ENCODE results near the gene NRXN3. TPM values are rescaled to one million over a fixed set of nuclear protein-coding genes. Genes with fewer than 3 reads are reported as not detected.

NRXN3 gene
- total and polyA plus RNA-seq, 8 donors = 0.53 to 2.5 (median 1.5) TPM

- Histone ChIP-seq H3K27me3 (no peaks in the 10 kb centered on the region), H3K36me3 (no peaks in the 10 kb centered on the region), H3K27ac (peak overlapping the region in 2 of 4 donors; percentile 2 to 28), H3K9me3 (no peaks in the 10 kb centered on the region), H3K4me3 (no peak overlapping the region), H3K4me1 (no peaks in the 10 kb centered on the region)
- no peak for ATAC-seq
- TF ChIP-seq CTCF (IDR thresholded peaks at IDR 0.05) = no peak
- intact Hi-C loops (cut with DNase I) = no loop called here
- 83 to 86% methylated on average over 16 of the region's 16 CpGs for WGBS, 2 donors
- no peak for DNase-seq
- FAIRE-seq = no peak
Measured at GRCh38 chr14:79528828-79529416, 1358.7 kb downstream of the NRXN3 start.

GRCh38 chr14:79530555-79530954 is 1360.4 kb downstream of the NRXN3 start:
- WGBS, 2 donors = 95 to 98% methylated on average over 1 of the region's 1 CpG
- no peak for ATAC-seq
- intact Hi-C loops (cut with DNase I) = no loop called here
- H3K4me1 ChIP-seq = peaks cover 0 to 12% (median 0%) of the 10 kb centered on the region in 3 donors
- H3K36me3 ChIP-seq = no peaks in the 10 kb centered on the region
- no peak overlapping the region for H3K4me3 ChIP-seq
- no peak for DNase-seq
- H3K27ac ChIP-seq = no peak overlapping the region
- no peak for TF ChIP-seq CTCF (IDR thresholded peaks at IDR 0.05)
- H3K27me3 ChIP-seq = no peaks in the 10 kb centered on the region
- H3K9me3 ChIP-seq = no peaks in the 10 kb centered on the region
- no peak for FAIRE-seq

GRCh38 chr14:79534703-79535353 is 1364.7 kb downstream of the NRXN3 start:
- H3K4me3 ChIP-seq = peak overlapping the region in 2 of 4 donors; percentile 4 to 8
- FAIRE-seq (no peak), DNase-seq (peak in 4 of 6 donors; percentile 7 to 58 (median 21)), ATAC-seq (peak; percentile 74 to 93 (median 84))
- intact Hi-C loops (cut with DNase I) = no loop called here
- H3K9me3 ChIP-seq = no peaks in the 10 kb centered on the region
- 11 to 16% methylated on average over 8 of the region's 8 CpGs for WGBS, 2 donors
- no peaks in the 10 kb centered on the region for H3K27me3 ChIP-seq
- H3K4me1 ChIP-seq = peaks cover 0 to 12% (median 0%) of the 10 kb centered on the region in 3 donors
- H3K27ac ChIP-seq = peak overlapping the region in 2 of 4 donors; percentile 45 to 70
- H3K36me3 ChIP-seq = no peaks in the 10 kb centered on the region
- TF ChIP-seq CTCF (IDR thresholded peaks at IDR 0.05) = no peak

GRCh38 chr14:79540394-79540793 is 1370.2 kb downstream of the NRXN3 start:
- ATAC-seq = peak in 1 of 4 donors; percentile 25
- Histone ChIP-seq H3K9me3 (no peaks in the 10 kb centered on the region), H3K4me3 (no peak overlapping the region), H3K36me3 (no peaks in the 10 kb centered on the region), H3K27ac (no peak overlapping the region), H3K4me1 (peaks cover 0 to 4% (median 2%) of the 10 kb centered on the region in 3 donors), H3K27me3 (no peaks in the 10 kb centered on the region)
- FAIRE-seq = no peak
- no peak for DNase-seq
- intact Hi-C loops (cut with DNase I) = no loop called here
- WGBS, 2 donors = 67 to 75% methylated on average over 1 of the region's 1 CpG
- TF ChIP-seq CTCF (IDR thresholded peaks at IDR 0.05) = no peak

- no peak for TF ChIP-seq CTCF (IDR thresholded peaks at IDR 0.05)
- Histone ChIP-seq H3K9me3 (no peaks in the 10 kb centered on the region), H3K27me3 (no peaks in the 10 kb centered on the region), H3K27ac (no peak overlapping the region), H3K4me1 (peaks cover 0 to 4% (median 0%) of the 10 kb centered on the region in 3 donors), H3K36me3 (no peaks in the 10 kb centered on the region), H3K4me3 (no peak overlapping the region)
- intact Hi-C loops (cut with DNase I) = no loop called here
- FAIRE-seq (no peak), DNase-seq (no peak), ATAC-seq (no peak)
- WGBS, 2 donors = 60% methylated on average over 3 of the region's 3 CpGs
Measured at GRCh38 chr14:79542121-79542520, 1371.9 kb downstream of the NRXN3 start.

Measured in pancreas (tissue), 10 donors.